Gastroesophageal sphincter (tissue), 4 donors: ENCODE results near the gene ADORA1. TPM values are rescaled to one million over a fixed set of nuclear protein-coding genes. Genes with fewer than 3 reads are reported as not detected.

Source experiments
- ATAC-seq: fragments of 150-250 bp; one replicate; pipeline ENCODE4 v1.9.1; 2016; ENCODE audit warnings: mild to moderate bottlenecking, moderate library complexity
- H3K27ac ChIP-seq, 4 donors: fragments of 200-600 bp; sonication (generic) in 3 of 4; 1 replicate in 3 of 4; 2 replicates in 1 of 4; pipeline ENCODE4 v1.5.1; 2016 to 2019
- H3K27me3 ChIP-seq: fragments of 200-600 bp; sonication (generic); one replicate; pipeline ENCODE4 v1.5.1; 2019
- H3K36me3 ChIP-seq, 2 donors: fragments of 200-600 bp; sonication (generic); one replicate each; pipeline ENCODE4 v1.5.1; 2019; ENCODE audit warnings: control low read depth in 1 of 2
- H3K4me1 ChIP-seq, 3 donors: fragments of 200-600 bp; sonication (generic); 1 replicate in 2 of 3; 2 replicates in 1 of 3; pipeline ENCODE4 v1.5.1; 2016 to 2019; ENCODE audit warnings: control low read depth in 2 of 3
- H3K4me3 ChIP-seq, 2 donors: fragments of 200-600 bp; sonication (generic); one replicate each; pipeline ENCODE4 v1.5.1; 2019; ENCODE audit warnings: mild to moderate bottlenecking in 1 of 2, moderate library complexity in 1 of 2
- H3K9me3 ChIP-seq, 3 donors: fragments of 200-600 bp; sonication (generic); one replicate each; pipeline ENCODE4 v1.5.1; 2017 to 2019; ENCODE audit warnings: control low read depth in 2 of 3
- EP300 ChIP-seq: sonication (generic); formaldehyde crosslinking; IDR thresholded peaks from one replicate; pipeline ENCODE4 v1.6.1; 2017; ENCODE audit warnings: antibody characterized with exemption, mild to moderate bottlenecking
- POLR2A ChIP-seq, 2 donors: fragments of 450-650 bp; IDR thresholded peaks; one replicate each; pipeline ENCODE4 v1.6.1; 2017; ENCODE audit warnings: antibody characterized with exemption in 2 of 2, mild to moderate bottlenecking in 2 of 2, moderate library complexity in 1 of 2
- POLR2AphosphoS5 ChIP-seq: sonication (generic); formaldehyde crosslinking; IDR thresholded peaks from one replicate; pipeline ENCODE4 v1.6.1; 2017; ENCODE audit warnings: antibody characterized with exemption
- WGBS, 2 donors: methylation state at CpG; one replicate each; pipeline ENCODE4 v1.1.5; 2018; ENCODE audit warnings: low coverage in 1 of 2; 5-methylcytosine and 5-hydroxymethylcytosine counted together
- total RNA-seq, 4 donors: library from RNA; depleted of rRNA; stranded (reverse); fragments of >200 nt; gene quantifications; one replicate each; pipeline ENCODE4 v1.1.0, GENCODE V29; 2016
- TF ChIP-seq, protein P1 (sequence below), 4 experiments: fragments of 200-600 bp in 2 of 4; fragments of 450-650 bp in 2 of 4; sonication (generic) in 1 of 4; IDR thresholded peaks; one replicate each; pipeline ENCODE4 v1.5.1; 2017 to 2019; ENCODE audit warnings: antibody characterized with exemption in 4 of 4, mild to moderate bottlenecking in 2 of 4, moderate library complexity in 2 of 4

The ADORA1 gene
- total RNA-seq, 4 donors from 2014 or later, result 0.16 to 2.7 (median 0.33) TPM

DNA sequence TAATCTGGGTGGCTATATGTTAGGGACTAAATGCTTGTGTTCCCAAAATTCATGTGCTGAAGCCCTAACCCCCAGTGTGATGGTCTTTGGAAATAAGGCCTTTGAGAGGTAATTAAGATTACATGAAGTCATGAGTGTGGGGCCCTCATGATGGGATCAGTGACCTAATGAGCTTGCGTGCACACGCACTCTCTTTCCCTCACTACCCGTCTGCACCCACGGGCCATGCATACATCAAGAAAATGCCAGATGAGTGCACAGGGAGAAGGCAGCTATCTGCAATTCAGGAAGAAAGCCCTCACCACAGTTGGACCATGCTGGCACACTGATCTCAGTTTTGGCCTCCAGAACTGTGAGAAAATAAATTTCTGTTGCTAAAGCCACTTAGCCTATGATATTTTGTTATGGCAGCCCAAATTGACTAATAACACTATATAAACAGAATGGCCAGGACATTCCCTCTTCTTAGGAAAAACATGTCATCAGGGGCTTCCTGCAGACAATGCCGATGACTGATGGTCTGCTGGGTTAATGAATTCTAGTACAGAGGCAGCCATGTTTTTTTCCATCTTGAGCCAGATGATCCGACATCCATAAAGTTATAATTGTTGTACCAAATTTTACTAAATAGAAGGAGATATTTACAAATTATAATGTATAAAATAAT, 23.6 kb upstream of the ADORA1 start:
- peaks cover 17% of the 10 kb centered on the region for H3K27me3 ChIP-seq
- no peak overlapping the region for H3K27ac ChIP-seq
- WGBS, 2 donors, result 65 to 81% methylated on average over 6 of the region's 6 CpGs
- no peak for TF ChIP-seq EP300
- TF ChIP-seq POLR2AphosphoS5, result no peak
- TF ChIP-seq, protein P1, sequence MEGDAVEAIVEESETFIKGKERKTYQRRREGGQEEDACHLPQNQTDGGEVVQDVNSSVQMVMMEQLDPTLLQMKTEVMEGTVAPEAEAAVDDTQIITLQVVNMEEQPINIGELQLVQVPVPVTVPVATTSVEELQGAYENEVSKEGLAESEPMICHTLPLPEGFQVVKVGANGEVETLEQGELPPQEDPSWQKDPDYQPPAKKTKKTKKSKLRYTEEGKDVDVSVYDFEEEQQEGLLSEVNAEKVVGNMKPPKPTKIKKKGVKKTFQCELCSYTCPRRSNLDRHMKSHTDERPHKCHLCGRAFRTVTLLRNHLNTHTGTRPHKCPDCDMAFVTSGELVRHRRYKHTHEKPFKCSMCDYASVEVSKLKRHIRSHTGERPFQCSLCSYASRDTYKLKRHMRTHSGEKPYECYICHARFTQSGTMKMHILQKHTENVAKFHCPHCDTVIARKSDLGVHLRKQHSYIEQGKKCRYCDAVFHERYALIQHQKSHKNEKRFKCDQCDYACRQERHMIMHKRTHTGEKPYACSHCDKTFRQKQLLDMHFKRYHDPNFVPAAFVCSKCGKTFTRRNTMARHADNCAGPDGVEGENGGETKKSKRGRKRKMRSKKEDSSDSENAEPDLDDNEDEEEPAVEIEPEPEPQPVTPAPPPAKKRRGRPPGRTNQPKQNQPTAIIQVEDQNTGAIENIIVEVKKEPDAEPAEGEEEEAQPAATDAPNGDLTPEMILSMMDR (IDR thresholded peaks at IDR 0.05), result no peak
- TF ChIP-seq POLR2A (IDR thresholded peaks at IDR 0.05), result no peak
- no peaks in the 10 kb centered on the region for H3K36me3 ChIP-seq
- H3K4me1 ChIP-seq, result no peaks in the 10 kb centered on the region
- H3K4me3 ChIP-seq, result no peak overlapping the region
- no peak for ATAC-seq
- H3K9me3 ChIP-seq, result no peaks in the 10 kb centered on the region

DNA sequence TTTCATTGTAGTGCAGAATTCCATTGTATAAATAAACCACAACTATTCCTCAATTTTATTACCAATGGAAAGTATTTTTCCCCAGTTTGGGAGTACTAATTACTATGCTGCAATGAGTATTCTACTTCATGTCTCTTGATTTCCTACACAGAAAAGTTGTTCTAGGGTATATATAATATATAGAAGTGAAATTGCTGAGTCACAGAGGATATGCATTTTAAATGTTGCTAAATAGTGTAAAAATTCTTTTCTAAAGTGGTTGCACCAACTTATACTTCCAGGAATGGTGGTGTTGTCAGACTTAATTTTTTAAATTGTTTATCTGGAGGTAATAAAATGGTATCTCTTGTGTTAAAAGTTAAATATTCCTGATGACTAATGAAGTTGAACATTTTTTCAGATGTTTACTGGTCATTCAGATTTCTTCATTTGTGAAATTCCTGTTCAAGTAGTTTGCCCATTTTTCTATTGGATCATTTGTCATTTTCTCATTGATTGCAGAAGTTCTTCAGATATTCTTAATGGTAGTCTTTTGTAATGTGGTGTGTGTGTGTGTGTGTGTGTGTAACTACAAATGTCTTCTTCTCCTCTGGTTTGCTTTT, 22.6 kb upstream of the ADORA1 start:
- no peak for TF ChIP-seq EP300
- no peak overlapping the region for H3K4me3 ChIP-seq
- H3K36me3 ChIP-seq, result no peaks in the 10 kb centered on the region
- H3K4me1 ChIP-seq, result no peaks in the 10 kb centered on the region
- H3K27ac ChIP-seq, result no peak overlapping the region
- no peak for ATAC-seq
- H3K9me3 ChIP-seq, result no peaks in the 10 kb centered on the region
- peaks cover 14% of the 10 kb centered on the region for H3K27me3 ChIP-seq

DNA sequence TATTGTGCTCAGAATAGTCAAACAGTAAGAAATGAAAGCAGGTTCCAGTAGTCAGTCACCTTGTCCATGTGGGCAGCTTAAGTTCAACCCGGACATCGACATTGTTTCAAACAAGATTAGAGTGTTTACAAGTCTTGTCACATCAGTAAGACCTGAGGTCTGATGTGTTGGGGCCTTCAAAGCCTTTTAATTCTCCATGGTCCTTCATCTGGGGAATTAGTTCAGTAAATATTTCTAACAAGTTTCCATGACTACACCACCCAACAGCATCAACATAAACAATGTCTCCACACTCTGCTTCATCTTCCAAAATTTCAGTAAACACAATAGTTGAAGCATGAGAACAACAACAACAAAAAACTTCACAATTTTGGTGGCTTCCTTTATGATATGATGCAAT, 15.1 kb upstream of the ADORA1 start:
- H3K36me3 ChIP-seq, result no peaks in the 10 kb centered on the region
- H3K27me3 ChIP-seq, result peaks cover 13% of the 10 kb centered on the region
- ATAC-seq, result no peak
- H3K9me3 ChIP-seq, result no peaks in the 10 kb centered on the region
- peaks cover 0 to under 1% (median 0%) of the 10 kb centered on the region in 3 donors for H3K4me1 ChIP-seq
- H3K27ac ChIP-seq, result no peak overlapping the region
- WGBS, 2 donors, result 24% methylated on average over 2 of the region's 2 CpGs; no CpG with 5 or more reads in 1 of the 2 donors
- H3K4me3 ChIP-seq, result no peak overlapping the region
- TF ChIP-seq, protein P1 (IDR thresholded peaks at IDR 0.05), result no peak
- TF ChIP-seq EP300 (no peak), POLR2AphosphoS5 (no peak), POLR2A (IDR thresholded peaks at IDR 0.05) (no peak)

DNA sequence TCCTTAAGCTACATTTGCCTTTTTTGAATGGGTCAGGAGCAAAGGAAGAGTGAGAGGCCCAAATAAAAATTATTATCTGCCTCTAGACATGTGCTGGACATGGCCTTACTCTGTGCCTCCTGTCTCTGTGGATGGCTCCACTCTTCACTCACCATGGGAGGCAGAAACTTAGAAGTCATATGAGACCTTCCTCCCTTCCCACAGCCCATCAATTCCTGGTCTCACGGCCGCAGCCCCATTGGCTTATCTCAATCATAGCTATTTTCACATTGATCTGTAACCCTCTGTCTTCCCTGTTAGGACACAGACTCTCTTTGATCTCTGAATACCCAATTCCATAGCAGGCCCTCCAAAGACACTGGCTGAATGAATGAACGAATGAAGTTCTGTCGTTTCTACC, 14.2 kb upstream of the ADORA1 start:
- Histone ChIP-seq H3K9me3 (no peaks in the 10 kb centered on the region), H3K4me3 (no peak overlapping the region), H3K4me1 (peaks cover 0 to 9% (median 0%) of the 10 kb centered on the region in 3 donors), H3K36me3 (no peaks in the 10 kb centered on the region), H3K27me3 (peaks cover 22% of the 10 kb centered on the region), H3K27ac (no peak overlapping the region)
- TF ChIP-seq, protein P1 (IDR thresholded peaks at IDR 0.05), result no peak
- TF ChIP-seq EP300, result no peak
- TF ChIP-seq POLR2A (IDR thresholded peaks at IDR 0.05), result no peak
- WGBS, 2 donors, result 70 to 82% methylated on average over 4 of the region's 4 CpGs
- ATAC-seq, result no peak

DNA sequence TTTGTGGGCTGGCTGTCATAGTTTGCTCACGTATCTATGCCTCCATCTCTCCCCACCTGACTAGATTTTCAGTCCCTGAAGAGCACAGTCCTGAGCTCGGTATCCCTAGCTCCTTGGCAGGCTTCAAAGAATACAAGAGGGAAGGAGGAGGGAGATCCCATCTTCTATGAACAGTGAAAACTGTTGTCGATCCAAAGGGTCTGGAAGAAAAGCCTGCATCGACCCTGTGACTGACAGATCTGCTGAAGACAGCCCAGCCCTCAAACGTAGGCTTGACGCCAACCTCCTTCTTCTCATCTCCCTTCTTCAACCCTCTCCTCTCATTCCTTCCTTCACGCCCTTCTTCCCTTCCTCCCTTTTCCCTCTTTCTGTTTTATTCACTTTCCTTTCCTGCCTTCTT, 13.3 kb upstream of the ADORA1 start:
- H3K36me3 ChIP-seq, result no peaks in the 10 kb centered on the region
- H3K4me1 ChIP-seq, result peaks cover 0 to 9% (median 0%) of the 10 kb centered on the region in 3 donors
- TF ChIP-seq, protein P1 (IDR thresholded peaks at IDR 0.05), result no peak
- TF ChIP-seq POLR2A (IDR thresholded peaks at IDR 0.05), result no peak
- no peak for TF ChIP-seq EP300
- no peak for TF ChIP-seq POLR2AphosphoS5
- H3K27me3 ChIP-seq, result peaks cover 31% of the 10 kb centered on the region
- 70 to 75% methylated on average over 6 of the region's 7 CpGs for WGBS, 2 donors
- H3K27ac ChIP-seq, result no peak overlapping the region
- no peak overlapping the region for H3K4me3 ChIP-seq
- ATAC-seq, result no peak
- H3K9me3 ChIP-seq, result no peaks in the 10 kb centered on the region
